Pancreas (tissue), 10 donors: ENCODE data around the gene KCNG2. TPM values are rescaled to one million over a fixed set of nuclear protein-coding genes. Genes with fewer than 3 reads are reported as not detected.

Experiments
- ATAC-seq, 4 donors: fragments of 200-7000 bp; cut with Tn5 transposase; one replicate each; pipeline versions ENCODE4 v1.8.0 to v1.9.1; 2020; ENCODE audit warnings: mild to moderate bottlenecking in 4 of 4, moderate library complexity in 4 of 4
- DNase-seq, 6 donors: peaks; one replicate each; pipeline ENCODE4 v3.0.0-alpha.2; 2020
- FAIRE-seq: peaks from 2 replicates; lab custom pipeline; 2012; peaks lifted over from hg19 to GRCh38; lab: Jason Lieb, UNC
- H3K27ac ChIP-seq, 4 donors: fragments of 200-600 bp; sonication (generic); 1 replicate in 3 of 4; 2 replicates in 1 of 4; pipeline versions ENCODE4 v1.5.0 to v1.8.0; 2020
- H3K27me3 ChIP-seq, 4 donors: fragments of 200-600 bp; one replicate each; pipeline ENCODE4 v1.8.0; 2021
- H3K36me3 ChIP-seq, 3 donors: fragments of 200-600 bp; sonication (generic) in 1 of 3; one replicate each; pipeline versions ENCODE4 v1.5.0 to v1.8.0; 2020 to 2021
- H3K4me1 ChIP-seq, 3 donors: fragments of 200-600 bp; one replicate each; pipeline ENCODE4 v1.8.0; 2021
- H3K4me3 ChIP-seq, 4 donors: fragments of 200-600 bp; sonication (generic) in 2 of 4; one replicate each; pipeline versions ENCODE4 v1.5.0 to v1.8.0; 2020 to 2021
- H3K9me3 ChIP-seq, 4 donors: fragments of 200-600 bp; one replicate each; pipeline ENCODE4 v1.8.0; 2021
- CTCF ChIP-seq, 4 donors: fragments of 200-600 bp; sonication (generic) in 3 of 4; IDR thresholded peaks; one replicate each; pipeline versions ENCODE4 v1.5.0 to v1.8.0; 2021; ENCODE audit warnings: antibody characterized with exemption in 4 of 4
- WGBS, 2 donors: extraction: QIAGEN DNeasy Blood & Tissue Kit; methylation state at CpG; one replicate each; pipeline ENCODE4 v1.1.7; 2013; 5-methylcytosine and 5-hydroxymethylcytosine counted together
- intact Hi-C, 3 donors: fragments of 100-400 bp; cut with DNase I; formaldehyde crosslinking; loops; one replicate each; pipeline versions ENCODE4 v1.11.1 to v1.14.2; 2022
- polyA plus RNA-seq, 2 donors: library from polyadenylated mRNA; stranded (reverse); fragments of 200-250 nt; gene quantifications; one replicate each; pipeline ENCODE4 v1.2.3, GENCODE V29; 2013
- total RNA-seq, 6 donors: library from RNA; stranded (reverse); fragmentation: NEBNext Ultra II Directional in 4 of 6; extraction: Animal tissue kit (Norgen Biotek cat#: 25700) in 4 of 6; gene quantifications; one replicate each; pipeline versions ENCODE4 v1.2.1 to v1.2.4, GENCODE V29; 2021 to 2023
- donor health status: healthy with polysubstance abuse.
- donor health status: DM: no; HTN: no; CAD: no; lungs with moderate emphysema.
- donor health status: DM: no; HTN: no; CAD: no.
- donor health status: control.
- donor health status: control.
- donor health status: Bipolar disorder and iron deficiency.
- donor health status: DM: yes; HTN: yes; CAD: no.
- donor health status: DM: no; HTN: no; CAD: no.
- donor health status: DM: no; HTN: no; CAD: no.
- donor health status: DM: yes; HTN: yes; CAD: no.

Gene KCNG2
- total and polyA plus RNA-seq, 8 donors: 0.12 to 0.22 (median 0.13) TPM; not detected in 5

- Histone ChIP-seq H3K4me1 (no peaks in the 10 kb centered on the region), H3K9me3 (no peaks in the 10 kb centered on the region), H3K27ac (no peak overlapping the region), H3K27me3 (no peaks in the 10 kb centered on the region), H3K4me3 (no peak overlapping the region), H3K36me3 (no peaks in the 10 kb centered on the region)
- WGBS, 2 donors: 64 to 83% methylated on average over 3 of the region's 3 CpGs
- DNase-seq: peak in 1 of 6 donors; percentile 22
- intact Hi-C loops: no loop called here
- no peak for FAIRE-seq
- ATAC-seq: no peak
- no peak for TF ChIP-seq CTCF (IDR thresholded peaks at IDR 0.05)
Observed at GRCh38 chr18:79832169-79832568, 34.4 kb downstream of the KCNG2 start.

- WGBS, 2 donors: 65 to 67% methylated on average over 6 of the region's 6 CpGs
- Histone ChIP-seq H3K36me3 (no peaks in the 10 kb centered on the region), H3K4me3 (no peak overlapping the region), H3K4me1 (no peaks in the 10 kb centered on the region), H3K9me3 (no peaks in the 10 kb centered on the region), H3K27ac (no peak overlapping the region), H3K27me3 (no peaks in the 10 kb centered on the region)
- intact Hi-C loops: no loop called here
- no peak for TF ChIP-seq CTCF (IDR thresholded peaks at IDR 0.05)
- DNase-seq: no peak
- no peak for FAIRE-seq
- no peak for ATAC-seq
Observed at GRCh38 chr18:79834834-79835233, 37.1 kb downstream of the KCNG2 start.

GRCh38 chr18:79841936-79842335, 44.2 kb downstream of the KCNG2 start:
- H3K4me1 ChIP-seq: peaks cover 0 to 7% (median 0%) of the 10 kb centered on the region in 3 donors
- FAIRE-seq (no peak), ATAC-seq (no peak), DNase-seq (no peak)
- no peaks in the 10 kb centered on the region for H3K27me3 ChIP-seq
- WGBS, 2 donors: 90 to 95% methylated on average over 4 of the region's 4 CpGs
- no peak for TF ChIP-seq CTCF (IDR thresholded peaks at IDR 0.05)
- no peak overlapping the region for H3K27ac ChIP-seq
- no peaks in the 10 kb centered on the region for H3K9me3 ChIP-seq
- H3K36me3 ChIP-seq: no peaks in the 10 kb centered on the region
- H3K4me3 ChIP-seq: no peak overlapping the region
- intact Hi-C loops: no loop called here

GRCh38 chr18:79844999-79845563, 47.3 kb downstream of the KCNG2 start:
- Histone ChIP-seq H3K27ac (no peak overlapping the region), H3K9me3 (no peaks in the 10 kb centered on the region), H3K4me3 (no peak overlapping the region), H3K4me1 (peaks cover 0 to 6% (median 0%) of the 10 kb centered on the region in 3 donors), H3K27me3 (no peaks in the 10 kb centered on the region), H3K36me3 (no peaks in the 10 kb centered on the region)
- intact Hi-C loops: no loop called here
- FAIRE-seq (no peak), DNase-seq (no peak), ATAC-seq (no peak)
- TF ChIP-seq CTCF (IDR thresholded peaks at IDR 0.05): no peak
- 75 to 88% methylated on average over 10 of the region's 10 CpGs for WGBS, 2 donors

- 68 to 73% methylated on average over 17 of the region's 17 CpGs for WGBS, 2 donors
Observed at GRCh38 chr18:79846936-79847557, 49.3 kb downstream of the KCNG2 start.

More at GRCh38 chr18:79846936-79847557, 49.3 kb downstream of the KCNG2 start:
- FAIRE-seq (no peak), DNase-seq (no peak), ATAC-seq (no peak)
- Histone ChIP-seq H3K9me3 (no peaks in the 10 kb centered on the region), H3K27ac (no peak overlapping the region), H3K27me3 (no peaks in the 10 kb centered on the region), H3K4me1 (no peaks in the 10 kb centered on the region), H3K36me3 (no peaks in the 10 kb centered on the region), H3K4me3 (no peak overlapping the region)
- TF ChIP-seq CTCF (IDR thresholded peaks at IDR 0.05): no peak
- intact Hi-C loops: no loop called here
